ENCODE measurements around the gene UBE2N.

Gene UBE2N

DNA sequence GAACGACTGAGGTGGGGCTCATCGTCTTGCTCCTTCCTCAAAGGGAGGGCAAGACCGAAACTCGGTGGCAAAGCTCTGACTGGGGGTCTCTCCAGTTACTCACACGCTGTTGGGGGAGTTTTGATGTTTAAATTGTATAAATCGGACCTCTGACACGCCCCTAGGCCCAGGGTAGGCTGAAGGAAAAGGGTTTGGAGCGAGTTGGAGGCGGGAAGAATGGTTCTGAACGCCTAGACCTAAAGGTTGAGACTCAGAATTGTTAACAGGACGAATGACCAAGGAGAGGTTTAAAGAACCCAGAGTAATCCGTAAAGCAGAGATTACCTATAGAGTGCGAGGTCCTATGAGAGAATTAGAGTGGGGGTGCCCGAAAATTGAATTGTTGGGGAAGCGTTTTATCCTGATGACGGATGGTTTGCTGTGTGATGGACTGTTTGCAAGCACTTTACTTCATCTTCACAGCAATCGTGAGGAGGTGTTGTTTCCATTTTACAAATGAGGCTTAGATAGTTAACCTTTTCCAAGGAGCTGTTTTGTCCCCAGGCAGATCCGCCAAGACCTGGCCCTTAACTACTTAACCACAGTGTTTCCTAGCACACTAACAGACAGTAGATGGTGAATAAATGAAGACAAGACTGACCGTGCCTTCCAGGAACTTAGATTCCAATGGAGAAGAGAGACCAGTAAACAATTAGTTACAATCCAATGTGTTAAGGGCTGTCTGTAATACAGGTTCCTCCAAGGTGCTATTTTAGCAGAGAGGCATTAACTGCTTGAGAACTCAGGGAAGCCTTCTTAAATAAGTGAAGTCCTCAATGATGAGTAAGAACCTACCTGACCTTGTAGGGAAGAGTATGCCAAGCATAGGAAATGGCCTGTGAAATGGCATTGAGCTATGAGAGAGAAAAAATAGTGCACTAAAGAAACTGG, 929 bp upstream of the UBE2N start:
- no peaks in the 10 kb centered on the region for H3K36me3 ChIP-seq (ENCODE audit: control insufficient read depth, insufficient read depth, low read length)
- no peak overlapping the region for H3K23ac ChIP-seq (ENCODE audit: low read length)
- H3K4me2 ChIP-seq (ENCODE audit: low read length): peak overlapping the region; percentile 29
- no peak overlapping the region for H4K5ac ChIP-seq (ENCODE audit: low read length)
- peak overlapping the region; percentile 20 for H3K18ac ChIP-seq (ENCODE audit: low read length)
- peak overlapping the region; percentile 80 for H3K9ac ChIP-seq (ENCODE audit: low read length)
- no peak overlapping the region for H2BK15ac ChIP-seq (replicated peaks; ENCODE audit: low read depth)
- no peak overlapping the region for H3K4ac ChIP-seq (ENCODE audit: low read depth, low read length)
- WGBS (ENCODE audit: extremely low coverage, insufficient coverage, low lambda C conversion rate): no CpG with 5 or more reads among the region's 19 CpGs
- no peak overlapping the region for H2AK5ac ChIP-seq (ENCODE audit: low read length)
- H3K27me3 ChIP-seq (ENCODE audit: insufficient read depth, low read length, poor library complexity): no peaks in the 10 kb centered on the region
- H3K56ac ChIP-seq (ENCODE audit: low read length): peak overlapping the region; percentile 93
- no peak overlapping the region for H2BK120ac ChIP-seq (ENCODE audit: low read depth, low read length)
- peak overlapping the region; percentile 50 for H3K4me3 ChIP-seq (ENCODE audit: low read length)
- peak overlapping the region; percentile 14 for H3K27ac ChIP-seq (ENCODE audit: low read depth, low read length)
- H4K8ac ChIP-seq (ENCODE audit: low read depth, low read length): no peak overlapping the region
- peak; percentile 65 for DNase-seq
- peaks cover 8% of the 10 kb centered on the region for H3K4me1 ChIP-seq (ENCODE audit: control insufficient read depth, low read depth, low read length)
- H3K79me2 ChIP-seq (ENCODE audit: control insufficient read depth, insufficient read depth, low read length): peaks cover 38% of the 10 kb centered on the region
- no peak overlapping the region for H2BK5ac ChIP-seq (ENCODE audit: low read length)
- H3K79me1 ChIP-seq (ENCODE audit: low read length): peaks cover 2% of the 10 kb centered on the region

DNA sequence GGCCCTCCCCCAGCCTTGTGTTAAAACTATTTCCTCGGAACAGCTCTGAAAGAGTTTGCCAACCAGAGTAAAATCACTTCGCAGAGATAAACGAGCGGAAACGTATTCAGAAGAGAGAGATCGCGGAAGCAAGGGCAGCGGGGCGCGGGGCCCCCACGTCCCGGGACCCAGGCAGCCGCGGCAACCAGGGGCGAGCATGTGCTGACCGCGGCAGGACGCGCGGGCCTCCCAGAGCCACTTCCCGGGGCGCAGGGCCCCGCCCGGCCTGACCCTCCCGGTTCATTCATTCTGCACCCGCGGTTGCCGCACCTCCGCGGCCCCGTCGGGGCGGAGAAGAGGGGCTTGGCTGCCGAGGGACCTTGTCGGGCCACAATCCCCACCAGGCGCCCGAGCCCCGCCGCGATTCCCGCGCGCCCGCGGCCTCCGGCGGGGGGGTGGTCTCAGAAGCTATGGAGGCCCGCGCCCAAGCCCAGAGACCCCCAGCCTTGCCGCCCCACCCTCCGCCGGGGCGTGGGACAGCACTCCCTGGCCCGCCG, 598 bp downstream of the UBE2N start:
- Histone ChIP-seq H4K8ac (ENCODE audit: low read depth, low read length) (no peak overlapping the region), H3K79me2 (ENCODE audit: control insufficient read depth, insufficient read depth, low read length) (peaks cover 53% of the 10 kb centered on the region), H3K27ac (ENCODE audit: low read depth, low read length) (peak overlapping the region; percentile 92), H3K9ac (ENCODE audit: low read length) (peak overlapping the region; percentile 97), H3K79me1 (ENCODE audit: low read length) (peaks cover 2% of the 10 kb centered on the region), H3K23ac (ENCODE audit: low read length) (peak overlapping the region; percentile 82), H3K4me1 (ENCODE audit: control insufficient read depth, low read depth, low read length) (peaks cover 8% of the 10 kb centered on the region), H2AK5ac (ENCODE audit: low read length) (no peak overlapping the region), H3K4ac (ENCODE audit: low read depth, low read length) (peak overlapping the region; percentile 61), H3K27me3 (ENCODE audit: insufficient read depth, low read length, poor library complexity) (no peaks in the 10 kb centered on the region), H4K5ac (ENCODE audit: low read length) (no peak overlapping the region), H3K36me3 (ENCODE audit: control insufficient read depth, insufficient read depth, low read length) (no peaks in the 10 kb centered on the region), H3K4me3 (ENCODE audit: low read length) (peak overlapping the region; percentile 93), H2BK5ac (ENCODE audit: low read length) (no peak overlapping the region), H3K18ac (ENCODE audit: low read length) (peak overlapping the region; percentile 98), H2BK15ac (replicated peaks; ENCODE audit: low read depth) (no peak overlapping the region), H3K56ac (ENCODE audit: low read length) (peak overlapping the region; percentile 98), H3K4me2 (ENCODE audit: low read length) (peak overlapping the region; percentile 90), H2BK120ac (ENCODE audit: low read depth, low read length) (no peak overlapping the region)
- WGBS (ENCODE audit: extremely low coverage, insufficient coverage, low lambda C conversion rate): no CpG with 5 or more reads among the region's 55 CpGs
- peak; percentile 39 for DNase-seq

DNA sequence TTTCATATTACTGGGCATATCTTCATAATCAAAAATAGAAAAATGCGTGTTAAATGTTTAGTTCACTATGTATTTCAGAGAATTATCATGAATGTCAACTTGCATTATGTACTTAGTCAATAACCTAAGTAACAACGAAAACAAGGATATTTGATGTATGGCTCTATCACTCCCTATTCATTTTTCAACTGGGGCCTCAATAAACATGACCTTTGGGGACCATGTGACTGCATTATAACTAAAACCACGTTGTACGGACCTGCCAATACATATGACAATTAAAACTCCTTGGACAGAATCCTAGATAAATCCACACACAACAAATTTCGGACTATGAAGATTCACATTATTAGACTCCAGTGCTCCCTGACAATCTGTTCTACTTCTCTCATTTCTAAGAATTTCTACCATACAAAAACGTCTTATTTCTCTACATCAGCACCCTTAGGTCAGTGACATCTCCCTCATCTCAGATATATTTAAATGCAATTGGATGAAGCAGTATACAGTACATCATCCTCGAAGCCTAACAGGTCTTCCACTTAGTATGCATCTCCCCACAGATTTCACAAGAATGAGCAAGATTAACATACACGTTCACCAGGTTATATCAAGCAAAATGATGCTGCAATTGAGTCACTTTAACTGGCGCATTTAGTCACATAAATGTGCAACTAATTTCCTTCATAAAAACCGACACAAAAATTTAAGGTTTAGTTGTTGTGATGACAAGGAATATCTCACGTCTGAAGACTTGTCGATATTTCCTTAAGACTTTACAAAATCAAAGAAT, 1.5 kb downstream of the UBE2N start:
- H3K9ac ChIP-seq (ENCODE audit: low read length): peak overlapping the region; percentile 97
- WGBS (ENCODE audit: extremely low coverage, insufficient coverage, low lambda C conversion rate): no CpG with 5 or more reads among the region's 12 CpGs
- H3K27ac ChIP-seq (ENCODE audit: low read depth, low read length): no peak overlapping the region
- H3K4ac ChIP-seq (ENCODE audit: low read depth, low read length): no peak overlapping the region
- H4K5ac ChIP-seq (ENCODE audit: low read length): no peak overlapping the region
- H3K23ac ChIP-seq (ENCODE audit: low read length): no peak overlapping the region
- H2BK15ac ChIP-seq (replicated peaks; ENCODE audit: low read depth): no peak overlapping the region
- H3K56ac ChIP-seq (ENCODE audit: low read length): peak overlapping the region; percentile 98
- H4K8ac ChIP-seq (ENCODE audit: low read depth, low read length): no peak overlapping the region
- peak overlapping the region; percentile 93 for H3K4me3 ChIP-seq (ENCODE audit: low read length)
- H3K4me2 ChIP-seq (ENCODE audit: low read length): peak overlapping the region; percentile 90
- H3K79me1 ChIP-seq (ENCODE audit: low read length): peaks cover 2% of the 10 kb centered on the region
- DNase-seq: no peak
- peaks cover 62% of the 10 kb centered on the region for H3K79me2 ChIP-seq (ENCODE audit: control insufficient read depth, insufficient read depth, low read length)
- no peak overlapping the region for H3K18ac ChIP-seq (ENCODE audit: low read length)
- H2BK120ac ChIP-seq (ENCODE audit: low read depth, low read length): no peak overlapping the region
- no peaks in the 10 kb centered on the region for H3K27me3 ChIP-seq (ENCODE audit: insufficient read depth, low read length, poor library complexity)
- H2AK5ac ChIP-seq (ENCODE audit: low read length): no peak overlapping the region
- H2BK5ac ChIP-seq (ENCODE audit: low read length): no peak overlapping the region
- no peaks in the 10 kb centered on the region for H3K36me3 ChIP-seq (ENCODE audit: control insufficient read depth, insufficient read depth, low read length)
- H3K4me1 ChIP-seq (ENCODE audit: control insufficient read depth, low read depth, low read length): peaks cover 8% of the 10 kb centered on the region

DNA sequence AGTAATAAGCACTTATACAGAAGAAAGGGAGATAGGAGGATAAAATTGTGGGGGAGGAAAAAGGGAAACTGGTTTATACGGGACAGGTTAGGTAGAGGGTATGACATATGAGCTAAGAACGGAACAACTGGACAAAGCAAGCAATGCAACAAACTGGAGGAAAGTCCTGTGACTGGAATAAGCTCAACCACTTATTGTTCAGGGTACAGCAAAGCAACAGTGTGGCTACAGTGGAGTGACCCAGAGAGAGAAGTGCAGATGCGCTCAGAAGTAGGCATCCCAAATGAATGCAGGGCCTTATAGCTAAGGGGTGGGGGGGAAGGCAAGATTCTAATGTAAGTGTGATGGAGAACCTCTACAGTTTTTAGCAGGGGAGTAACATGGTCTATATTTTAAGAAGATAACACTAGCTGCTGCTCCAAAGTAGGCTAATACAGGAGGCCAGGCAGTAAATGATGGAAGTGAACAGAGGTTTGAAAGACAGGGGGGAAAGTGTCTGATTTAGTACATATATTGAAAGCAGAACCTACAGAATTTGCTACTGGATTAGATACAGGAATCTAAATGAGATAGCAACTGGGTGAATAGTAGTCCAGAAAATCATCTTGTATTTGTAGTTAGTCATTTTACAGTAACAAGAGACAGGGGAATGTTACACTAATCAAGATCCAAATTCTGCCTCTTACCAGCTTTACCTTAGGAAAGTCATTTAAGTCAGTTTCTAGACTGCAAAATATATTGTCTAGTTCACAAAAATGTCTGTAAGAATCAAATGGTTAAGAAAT, 3.3 kb downstream of the UBE2N start:
- no peak overlapping the region for H3K4ac ChIP-seq (ENCODE audit: low read depth, low read length)
- no peaks in the 10 kb centered on the region for H3K36me3 ChIP-seq (ENCODE audit: control insufficient read depth, insufficient read depth, low read length)
- H3K4me2 ChIP-seq (ENCODE audit: low read length): no peak overlapping the region
- no peak for DNase-seq
- H2BK120ac ChIP-seq (ENCODE audit: low read depth, low read length): no peak overlapping the region
- H3K23ac ChIP-seq (ENCODE audit: low read length): no peak overlapping the region
- H3K79me2 ChIP-seq (ENCODE audit: control insufficient read depth, insufficient read depth, low read length): peaks cover 77% of the 10 kb centered on the region
- H2AK5ac ChIP-seq (ENCODE audit: low read length): no peak overlapping the region
- no peak overlapping the region for H2BK5ac ChIP-seq (ENCODE audit: low read length)
- H2BK15ac ChIP-seq (replicated peaks; ENCODE audit: low read depth): no peak overlapping the region
- peaks cover 2% of the 10 kb centered on the region for H3K79me1 ChIP-seq (ENCODE audit: low read length)
- WGBS (ENCODE audit: extremely low coverage, insufficient coverage, low lambda C conversion rate): no CpG with 5 or more reads among the region's 3 CpGs
- no peak overlapping the region for H4K5ac ChIP-seq (ENCODE audit: low read length)
- H3K4me1 ChIP-seq (ENCODE audit: control insufficient read depth, low read depth, low read length): peaks cover 8% of the 10 kb centered on the region
- H3K9ac ChIP-seq (ENCODE audit: low read length): no peak overlapping the region
- no peak overlapping the region for H3K4me3 ChIP-seq (ENCODE audit: low read length)
- H3K18ac ChIP-seq (ENCODE audit: low read length): no peak overlapping the region
- no peak overlapping the region for H3K56ac ChIP-seq (ENCODE audit: low read length)
- no peaks in the 10 kb centered on the region for H3K27me3 ChIP-seq (ENCODE audit: insufficient read depth, low read length, poor library complexity)
- no peak overlapping the region for H3K27ac ChIP-seq (ENCODE audit: low read depth, low read length)
- no peak overlapping the region for H4K8ac ChIP-seq (ENCODE audit: low read depth, low read length)

DNA sequence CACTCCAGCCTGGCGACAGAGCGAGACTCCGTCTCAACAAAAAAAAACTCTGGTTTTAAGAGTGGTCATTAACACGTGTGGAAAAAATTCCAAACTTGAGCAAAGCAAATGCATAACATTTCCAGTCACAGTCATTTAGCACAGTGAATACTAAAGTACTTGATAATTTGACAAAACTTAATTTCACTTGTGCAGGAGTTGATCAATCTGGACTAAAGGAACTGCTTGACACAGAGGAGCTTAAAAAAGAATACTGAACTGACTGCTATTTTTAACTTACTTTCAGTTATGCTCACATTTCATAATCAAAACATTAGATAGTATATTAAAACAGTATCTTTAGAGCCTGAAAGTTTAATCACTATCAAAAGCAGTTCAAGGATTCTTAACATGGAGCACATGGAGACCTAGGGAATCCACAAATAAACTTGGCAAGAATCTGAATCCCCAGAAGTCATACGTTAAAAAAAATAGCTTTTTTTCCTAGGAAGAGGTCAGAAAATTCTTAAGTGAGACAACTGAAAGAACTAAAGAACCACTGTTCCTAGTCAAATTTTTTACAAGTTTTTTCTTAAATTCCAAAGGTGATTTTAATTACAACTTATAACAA, 7.4 kb downstream of the UBE2N start:
- DNase-seq: no peak
- H2AK5ac ChIP-seq (ENCODE audit: low read length): no peak overlapping the region
- no peak overlapping the region for H3K4ac ChIP-seq (ENCODE audit: low read depth, low read length)
- no peaks in the 10 kb centered on the region for H3K27me3 ChIP-seq (ENCODE audit: insufficient read depth, low read length, poor library complexity)
- no peak overlapping the region for H3K56ac ChIP-seq (ENCODE audit: low read length)
- no peak overlapping the region for H3K4me2 ChIP-seq (ENCODE audit: low read length)
- no peaks in the 10 kb centered on the region for H3K79me1 ChIP-seq (ENCODE audit: low read length)
- H2BK15ac ChIP-seq (replicated peaks; ENCODE audit: low read depth): no peak overlapping the region
- H3K4me1 ChIP-seq (ENCODE audit: control insufficient read depth, low read depth, low read length): no peaks in the 10 kb centered on the region
- H3K18ac ChIP-seq (ENCODE audit: low read length): no peak overlapping the region
- peaks cover 84% of the 10 kb centered on the region for H3K79me2 ChIP-seq (ENCODE audit: control insufficient read depth, insufficient read depth, low read length)
- no peak overlapping the region for H3K27ac ChIP-seq (ENCODE audit: low read depth, low read length)
- H3K9ac ChIP-seq (ENCODE audit: low read length): no peak overlapping the region
- no CpG with 5 or more reads among the region's 5 CpGs for WGBS (ENCODE audit: extremely low coverage, insufficient coverage, low lambda C conversion rate)
- no peak overlapping the region for H3K23ac ChIP-seq (ENCODE audit: low read length)
- H3K4me3 ChIP-seq (ENCODE audit: low read length): no peak overlapping the region
- no peaks in the 10 kb centered on the region for H3K36me3 ChIP-seq (ENCODE audit: control insufficient read depth, insufficient read depth, low read length)
- no peak overlapping the region for H4K8ac ChIP-seq (ENCODE audit: low read depth, low read length)
- no peak overlapping the region for H4K5ac ChIP-seq (ENCODE audit: low read length)
- H2BK5ac ChIP-seq (ENCODE audit: low read length): no peak overlapping the region
- no peak overlapping the region for H2BK120ac ChIP-seq (ENCODE audit: low read depth, low read length)

All from mesendoderm (in vitro differentiated cells).